GM18907 (cell line): ENCODE data around the gene IL10.
"Not testable (repeated sequence)": the region's sequence is repeated elsewhere in the genome, so short reads cannot be mapped to it uniquely, and the experiment has no call there.

Source experiments
- ATAC-seq: cut with Tn5 transposase; IDR thresholded peaks from one replicate; pipeline ENCODE4 v1.9.1; 2021; ENCODE audit warnings: mild to moderate bottlenecking, moderate library complexity; ENCODE audit not compliant: unreplicated experiment

Gene IL10

DNA sequence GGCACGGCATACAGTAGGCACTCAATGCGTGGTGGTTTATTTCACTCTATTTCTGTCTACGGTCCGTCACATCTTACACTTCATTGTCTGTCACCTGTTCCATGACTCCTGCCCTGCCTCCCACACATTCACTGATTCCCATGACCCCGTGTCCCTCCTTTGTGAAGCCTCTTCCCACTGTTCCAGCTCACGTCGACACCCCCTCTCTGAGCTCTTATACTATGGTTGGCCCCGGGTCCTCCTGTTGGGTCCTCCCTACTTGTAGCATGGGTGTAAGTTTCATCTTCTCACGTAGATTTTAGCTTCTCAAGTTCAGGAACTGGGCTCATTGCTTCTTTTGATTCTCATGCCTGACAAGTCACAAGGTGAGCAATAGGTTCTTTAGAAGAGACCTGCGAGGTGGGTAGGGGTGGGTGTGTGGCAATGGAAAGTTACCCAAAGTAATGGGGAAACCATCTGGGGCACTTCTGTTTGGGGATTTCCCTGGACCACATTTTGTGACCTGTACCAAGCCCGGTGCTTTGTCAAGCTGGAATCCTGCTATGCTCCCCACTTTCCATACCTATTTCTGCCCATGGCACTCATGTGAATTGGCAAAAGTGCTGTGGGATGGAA is 22.1 kb upstream of the IL10 start:
- ATAC-seq, result no peak

DNA sequence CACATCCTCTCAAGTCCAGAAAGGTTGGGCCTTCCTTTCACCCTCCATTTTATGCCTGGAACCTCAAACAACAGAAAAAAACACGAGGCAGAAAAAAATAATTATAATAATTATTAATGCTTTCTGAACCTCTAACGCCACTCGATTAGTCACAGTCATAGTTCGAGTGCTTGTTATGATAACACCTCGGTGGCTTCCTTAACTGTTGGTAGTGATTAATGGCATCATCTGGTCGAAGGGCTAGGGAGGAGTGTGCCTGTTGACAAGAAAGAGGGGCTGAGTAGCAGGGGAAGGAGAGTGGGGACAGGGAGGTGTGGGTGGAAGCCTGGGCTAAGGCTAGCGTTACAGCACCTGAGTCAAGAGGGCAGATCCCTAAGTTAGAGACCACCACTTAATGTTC is 21.3 kb upstream of the IL10 start:
- no peak for ATAC-seq

DNA sequence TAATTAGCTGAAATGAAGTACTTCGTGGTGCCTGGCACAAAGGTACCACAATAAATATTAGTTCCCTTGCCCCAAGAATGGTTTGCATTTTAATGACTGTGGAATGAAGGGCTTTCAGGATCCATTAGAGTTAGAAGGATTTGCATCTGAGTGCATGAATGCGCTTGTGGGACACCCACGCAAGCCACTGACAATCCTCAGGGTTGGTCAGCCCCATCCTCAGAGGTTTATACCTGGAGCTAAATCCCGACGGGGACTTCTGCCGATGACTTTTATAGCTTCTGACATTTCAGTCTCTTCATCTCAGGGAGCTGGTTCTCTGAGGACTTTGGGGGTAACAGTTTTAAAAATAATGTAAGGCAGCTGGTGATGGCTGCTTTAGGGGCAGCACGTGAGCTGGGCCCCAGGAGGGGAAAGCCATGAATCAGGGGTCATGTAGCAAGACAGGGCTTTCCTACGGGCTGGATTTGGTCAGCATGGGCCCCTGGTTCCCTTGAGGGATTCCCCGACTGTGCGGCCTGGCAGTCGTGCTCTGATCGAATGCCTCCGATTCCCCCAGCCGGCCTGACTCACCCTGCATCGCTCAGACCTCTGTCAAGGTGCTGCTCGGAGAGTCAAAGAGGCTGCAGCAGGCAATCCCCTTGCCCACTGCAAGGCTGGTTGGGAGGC is 20.8 kb upstream of the IL10 start:
- peak; percentile 64 for ATAC-seq

DNA sequence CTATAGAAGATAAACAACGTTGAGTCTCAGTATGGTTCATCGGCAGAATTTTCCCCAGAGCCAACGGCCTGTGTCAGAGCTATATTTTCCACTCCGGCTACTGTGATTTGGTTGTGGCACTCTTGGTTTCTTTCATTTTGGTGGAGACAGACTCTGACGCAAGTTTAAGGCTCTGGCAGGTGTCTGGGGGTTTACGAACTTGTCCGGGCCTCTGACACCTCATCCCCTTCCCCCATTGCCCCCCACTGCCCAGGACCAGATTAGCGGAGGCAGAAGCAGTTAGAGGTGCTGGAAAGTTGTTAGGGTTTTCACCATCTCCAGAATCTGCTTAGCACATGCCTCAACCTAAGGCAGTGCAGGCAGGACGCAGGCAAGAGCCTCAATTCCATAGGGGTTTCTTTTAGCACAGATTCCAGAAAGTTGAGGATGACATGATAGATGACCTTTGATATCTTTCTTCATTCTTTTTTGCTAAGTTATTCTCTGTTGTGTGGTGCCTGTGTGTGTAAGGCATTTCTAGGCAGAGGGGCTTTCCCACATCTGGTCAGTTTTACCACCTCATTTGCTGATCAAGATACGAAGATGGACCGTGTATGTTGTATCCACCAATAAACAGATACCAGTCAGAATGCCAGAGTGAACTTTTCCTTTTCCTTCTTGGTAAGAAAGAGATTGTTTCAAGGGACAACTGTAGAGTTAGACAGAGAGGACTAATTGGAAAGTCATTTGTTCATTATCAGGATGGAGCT is 18.4 kb upstream of the IL10 start:
- ATAC-seq, result peak; percentile 37

DNA sequence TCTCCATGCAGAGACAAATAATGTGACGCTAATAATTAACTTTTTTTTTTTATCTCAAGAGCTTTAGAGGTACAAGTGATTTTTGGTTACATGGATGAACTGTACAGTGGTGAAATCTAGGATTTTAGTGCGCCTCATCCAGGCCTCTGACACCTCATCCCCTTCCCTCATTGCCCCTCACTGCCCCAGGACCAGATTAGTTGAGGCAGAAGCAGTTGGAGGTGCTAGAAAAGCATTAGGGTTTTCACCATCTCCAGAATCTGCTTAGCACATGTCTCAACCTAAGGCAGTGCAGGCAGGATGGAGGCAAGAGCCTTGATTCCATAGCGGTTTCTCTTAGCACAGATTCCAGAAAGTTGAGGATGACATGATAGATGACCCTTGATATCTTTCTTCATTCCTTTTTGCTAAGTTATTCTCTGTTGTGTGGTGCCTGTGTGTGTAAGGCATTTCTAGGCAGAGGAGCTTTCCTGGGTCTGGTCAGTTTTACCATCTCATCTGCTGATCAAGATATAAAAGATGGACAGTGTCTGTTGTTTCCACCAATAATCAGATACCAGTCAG is 16.3 kb upstream of the IL10 start:
- ATAC-seq, result no peak

DNA sequence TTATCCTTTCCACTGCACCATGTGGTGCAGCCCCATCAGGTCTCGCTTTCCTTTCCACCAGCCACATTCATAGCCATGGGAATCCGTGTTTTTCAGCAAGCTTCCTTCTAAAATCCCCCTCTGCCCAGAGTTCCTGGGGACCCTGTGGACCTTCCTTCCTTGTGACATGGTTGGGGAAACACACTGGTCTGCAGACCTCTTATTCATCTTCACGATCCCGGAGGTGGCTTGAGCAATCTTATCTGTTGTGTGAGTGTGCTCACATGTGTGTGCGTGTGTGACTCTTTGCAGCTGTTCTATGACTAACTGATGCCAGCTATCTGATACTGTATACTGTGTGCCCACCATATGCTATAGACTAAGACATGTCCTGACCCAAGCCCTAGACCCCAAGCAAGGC is 15.6 kb upstream of the IL10 start:
- no peak for ATAC-seq

DNA sequence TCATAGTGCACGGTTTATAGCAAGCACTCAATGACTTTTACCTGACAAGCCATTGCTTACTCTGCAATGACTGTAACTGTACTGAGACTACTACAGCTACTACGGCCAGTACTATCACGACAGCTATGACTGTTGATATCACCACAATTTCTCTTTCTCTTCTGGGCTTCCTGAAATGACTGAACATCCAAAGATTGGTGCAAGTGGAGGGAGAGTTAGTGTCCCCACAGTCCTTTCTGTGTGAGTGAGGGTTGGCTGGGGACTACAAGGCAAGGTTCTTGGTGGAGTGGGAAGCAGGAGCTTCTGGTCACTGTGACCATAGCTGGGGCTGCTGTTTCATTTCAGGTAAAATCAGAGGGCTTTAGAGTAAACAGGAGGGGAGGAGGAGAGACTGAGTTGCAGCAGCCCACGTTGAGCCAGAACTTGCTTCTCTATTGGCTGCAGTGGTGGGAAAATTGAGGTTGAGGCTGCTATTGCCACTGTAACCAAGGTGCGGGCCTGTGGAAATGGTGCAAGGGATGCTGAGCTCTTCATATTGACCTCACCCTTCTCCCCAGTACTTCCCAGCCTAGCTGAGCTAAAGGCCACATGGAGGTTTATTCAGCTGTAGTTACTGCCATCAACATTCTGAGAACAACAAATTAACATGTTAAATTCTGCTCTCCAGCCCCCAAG is 14.1 kb upstream of the IL10 start:
- no peak for ATAC-seq

DNA sequence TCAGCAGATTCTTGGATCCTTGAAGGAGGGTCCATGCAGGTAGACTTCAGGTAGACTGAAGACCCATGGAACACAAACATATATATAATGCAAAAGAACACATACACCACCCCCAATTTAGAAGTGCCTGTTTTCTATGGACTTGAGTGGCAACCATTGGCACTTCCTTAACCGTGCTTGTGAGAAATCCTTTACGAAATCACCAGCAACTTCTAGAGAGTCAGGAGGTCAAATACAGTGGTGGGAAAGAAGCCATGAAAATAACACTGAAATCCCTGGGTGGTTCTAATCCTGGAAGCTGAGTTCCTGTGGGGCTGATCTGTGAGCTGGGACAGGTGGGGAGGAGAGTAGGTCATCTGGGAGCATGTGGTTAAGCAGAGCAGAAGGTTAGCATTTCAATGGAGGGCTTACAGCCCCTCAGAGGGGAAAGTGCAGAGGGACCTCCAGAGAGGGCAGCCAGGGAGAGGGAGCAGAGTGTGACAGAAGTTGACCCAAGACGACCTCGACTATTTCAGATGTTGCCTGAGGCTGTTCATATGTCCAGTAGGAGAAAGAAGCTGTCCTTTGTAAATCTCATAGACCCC is 13.0 kb upstream of the IL10 start:
- no peak for ATAC-seq

DNA sequence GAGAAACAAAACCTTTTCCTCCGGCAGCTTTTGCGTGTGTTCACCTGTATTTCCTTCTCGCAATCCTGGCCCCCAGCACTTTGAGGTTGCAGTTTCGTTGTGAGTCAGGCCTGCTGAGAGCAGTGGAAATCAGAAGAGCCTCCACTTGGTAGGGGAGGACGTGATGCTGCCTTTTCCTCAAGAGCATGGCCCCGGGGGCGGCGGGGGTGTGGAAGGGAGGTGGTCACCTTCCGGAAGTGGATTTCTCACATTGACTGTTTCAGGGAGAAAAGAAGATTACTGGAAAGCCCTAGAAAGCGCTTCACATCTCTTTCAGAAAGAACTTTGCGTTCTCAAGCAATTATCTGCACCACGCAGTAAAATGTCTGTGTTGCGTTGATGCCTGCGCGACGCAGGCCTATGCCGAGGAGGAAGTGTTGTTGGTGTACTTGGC is 12.2 kb upstream of the IL10 start:
- peak; percentile 63 for ATAC-seq

DNA sequence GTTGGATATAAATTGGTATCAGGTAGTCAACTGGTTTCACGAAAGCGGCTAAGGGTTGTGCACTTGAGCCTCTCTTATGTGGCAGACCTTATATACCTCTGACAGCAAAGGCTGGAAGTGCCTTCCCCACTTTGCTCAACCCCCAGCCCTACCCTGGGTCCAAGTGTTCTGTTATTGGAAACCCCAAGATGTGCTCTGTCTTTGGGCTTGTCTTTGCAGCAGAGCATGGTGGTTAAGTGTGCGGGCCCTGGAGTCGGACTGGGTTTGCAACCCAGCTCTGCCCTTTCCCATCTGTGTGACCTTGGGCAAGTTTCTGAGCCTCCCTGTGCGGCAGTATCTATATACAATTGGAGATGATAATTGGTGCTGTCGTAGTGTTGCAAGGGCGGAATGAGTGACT is 11.2 kb upstream of the IL10 start:
- no peak for ATAC-seq

DNA sequence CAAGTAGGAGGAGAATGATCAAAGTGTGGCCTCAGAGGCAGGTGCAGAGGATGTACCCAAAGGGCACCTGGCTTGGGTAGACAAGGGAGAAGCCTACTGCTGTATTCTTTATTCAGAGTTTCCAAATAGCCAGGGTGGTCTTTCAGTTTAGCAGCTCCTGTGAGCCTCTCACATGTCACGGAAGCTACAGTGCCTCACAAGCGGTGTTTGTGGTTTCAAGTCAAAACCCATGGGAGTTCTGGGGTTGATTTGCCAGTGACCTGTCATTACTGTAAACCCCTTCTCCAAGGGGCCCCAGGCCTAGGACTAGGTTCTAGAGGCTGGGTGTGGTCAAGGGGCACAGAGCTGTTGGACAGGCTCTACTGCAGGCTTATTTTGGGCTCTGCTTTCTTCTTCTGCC is 10.2 kb upstream of the IL10 start:
- ATAC-seq, result peak; percentile 52

DNA sequence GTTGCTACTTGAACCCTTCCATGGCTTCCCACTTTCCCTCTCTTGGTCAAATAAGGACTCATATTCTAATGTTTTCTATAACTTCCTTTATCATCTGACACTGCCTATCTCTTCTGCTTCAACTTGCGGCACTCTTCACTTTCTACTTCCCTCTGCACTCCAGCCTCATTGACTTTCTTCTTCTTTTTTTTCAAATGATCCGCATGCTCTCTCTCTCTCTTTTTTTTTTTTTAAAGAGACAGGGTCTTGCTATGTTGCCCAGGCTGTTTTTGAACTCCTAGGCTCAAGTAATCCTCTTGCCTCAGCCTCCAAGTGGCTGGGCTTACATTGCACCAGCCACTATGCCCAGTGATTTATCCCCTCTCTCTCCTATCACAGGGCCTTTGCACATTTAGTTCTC is 7.3 kb upstream of the IL10 start:
- no peak for ATAC-seq

DNA sequence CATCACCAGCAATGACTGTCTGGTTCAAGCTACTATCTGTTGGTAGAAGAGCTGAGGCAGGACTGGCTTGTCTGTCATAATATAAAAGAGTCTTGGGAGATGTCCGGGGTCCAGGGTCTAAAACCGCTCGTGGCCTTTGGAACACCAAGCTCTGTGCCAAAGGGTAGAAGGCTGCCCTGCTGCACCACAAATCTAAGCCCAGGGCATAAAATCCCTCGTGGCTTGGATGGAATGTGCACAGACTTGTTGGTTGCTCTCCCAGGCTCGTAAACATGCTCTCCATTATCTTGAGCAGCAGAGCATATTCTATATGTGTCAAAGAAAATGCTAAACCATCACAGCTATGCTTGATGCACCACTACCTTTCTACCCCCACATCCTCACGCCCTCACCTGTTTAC is 6.6 kb upstream of the IL10 start:
- ATAC-seq, result not testable (repeated sequence)

DNA sequence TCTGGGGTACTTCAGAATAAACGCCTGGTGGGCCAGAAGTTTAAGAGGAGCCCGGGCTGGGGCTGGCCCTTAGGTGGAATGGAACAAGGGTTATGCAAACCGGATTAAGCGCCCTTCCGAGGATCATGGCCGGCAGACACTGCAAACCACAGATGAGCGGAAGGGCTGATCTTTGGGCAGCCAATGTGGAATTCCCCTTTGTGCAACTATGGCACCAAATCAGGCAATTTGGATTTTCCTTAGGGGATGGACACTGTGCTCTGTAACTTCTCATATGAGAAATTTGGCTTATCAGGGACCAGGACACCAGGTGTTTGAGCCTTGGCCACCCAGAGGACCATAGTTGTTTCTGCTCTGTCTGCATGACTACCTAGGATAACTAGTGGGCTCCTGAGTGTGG is 5.7 kb upstream of the IL10 start:
- no peak for ATAC-seq

DNA sequence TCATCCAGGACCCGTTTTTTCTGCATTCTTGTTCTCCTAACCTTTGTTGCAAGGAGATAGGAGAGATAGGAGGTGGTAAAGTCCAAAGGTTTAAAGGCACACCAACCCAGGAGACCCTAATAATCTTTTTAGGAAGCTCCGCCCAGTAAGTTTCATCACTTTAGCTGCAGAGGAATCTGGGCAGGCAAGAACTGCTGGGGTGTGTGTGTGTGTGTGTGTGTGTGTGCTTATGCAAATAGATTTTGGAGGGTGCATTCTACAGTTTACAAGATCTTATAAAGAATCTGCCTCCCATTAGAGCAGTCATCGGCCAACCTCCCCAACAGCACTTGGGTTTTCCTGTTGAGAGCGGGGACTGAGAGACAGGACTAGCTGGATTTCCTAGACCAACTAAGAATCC is 3.9 kb upstream of the IL10 start:
- no peak for ATAC-seq

DNA sequence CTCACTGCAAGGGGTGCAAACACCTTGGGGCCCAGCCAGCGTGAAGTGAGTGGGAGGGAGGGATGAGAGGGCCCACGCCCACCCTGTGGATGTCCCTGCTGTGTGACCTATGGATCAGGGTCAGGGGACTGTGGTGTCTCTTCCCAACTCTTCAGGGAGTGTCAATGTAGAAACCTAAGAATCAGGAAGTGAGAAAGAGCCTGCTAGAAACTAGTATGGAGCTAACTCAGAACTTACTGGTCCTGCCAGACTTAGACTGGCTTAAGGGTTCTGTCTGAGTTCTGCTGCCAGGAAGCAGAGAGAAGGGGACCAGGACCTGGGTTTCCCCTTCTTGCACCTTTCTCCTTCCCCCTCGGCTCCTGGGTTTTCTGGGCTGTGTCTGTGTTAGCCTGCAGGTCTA is 1.8 kb upstream of the IL10 start:
- no peak for ATAC-seq

DNA sequence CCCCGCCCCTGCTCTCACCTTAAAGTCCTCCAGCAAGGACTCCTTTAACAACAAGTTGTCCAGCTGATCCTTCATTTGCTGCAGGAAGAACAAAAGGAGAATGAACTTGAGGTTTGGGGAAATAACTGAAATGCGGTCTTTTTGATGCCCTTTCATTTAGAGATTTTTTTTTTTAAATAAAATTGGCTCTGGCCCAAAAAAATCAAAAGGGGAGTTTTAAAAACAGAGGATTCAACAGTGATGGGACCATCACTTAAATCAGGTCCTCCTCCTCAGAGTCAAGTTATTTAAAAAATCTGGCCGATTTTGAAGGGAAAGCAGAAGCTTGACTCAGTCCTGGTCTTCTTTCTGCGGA is 979 bp downstream of the IL10 start:
- ATAC-seq, result no peak

DNA sequence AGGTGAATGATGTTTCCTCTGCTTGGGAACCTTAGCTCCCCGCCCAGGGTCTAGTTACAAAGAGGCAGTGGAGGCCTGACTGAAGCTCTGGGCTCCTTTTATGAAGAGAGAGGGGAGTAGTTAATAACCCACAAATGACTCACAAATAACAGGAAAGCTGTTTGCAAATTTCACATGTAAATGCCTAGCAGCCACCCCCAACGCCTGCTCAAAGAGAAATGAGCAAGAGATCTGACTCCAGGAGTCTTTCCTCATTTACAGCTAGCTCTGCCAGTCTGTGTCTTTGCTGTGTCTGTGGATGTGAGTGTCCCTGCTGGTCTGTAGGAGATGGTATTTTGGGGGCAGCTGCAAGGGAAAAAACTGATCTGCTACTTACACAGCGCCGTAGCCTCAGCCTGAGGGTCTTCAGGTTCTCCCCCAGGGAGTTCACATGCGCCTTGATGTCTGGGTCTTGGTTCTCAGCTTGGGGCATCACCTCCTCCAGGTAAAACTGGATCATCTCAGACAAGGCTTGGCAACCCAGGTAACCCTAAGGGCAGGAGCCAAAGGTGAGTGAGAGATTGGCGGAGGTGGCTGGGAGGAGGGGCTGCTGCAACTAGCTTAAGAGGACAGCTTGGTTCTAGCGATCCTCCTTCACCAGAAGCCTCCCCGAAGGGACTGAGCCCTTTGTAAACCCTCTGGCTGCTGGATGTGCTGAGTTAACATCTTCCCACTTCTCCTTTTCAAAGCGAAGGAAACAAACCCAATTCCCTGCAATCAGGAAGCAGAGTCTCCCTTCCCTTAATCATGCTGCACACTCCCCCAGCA is 1.6 kb downstream of the IL10 start, which contains the start of gene IL19:
Gene IL19 (plus strand): TSS at position 243 of the 807 bp plus-strand sequence. CDS start 65,890 bp downstream, outside the sequence.
- no peak for ATAC-seq

DNA sequence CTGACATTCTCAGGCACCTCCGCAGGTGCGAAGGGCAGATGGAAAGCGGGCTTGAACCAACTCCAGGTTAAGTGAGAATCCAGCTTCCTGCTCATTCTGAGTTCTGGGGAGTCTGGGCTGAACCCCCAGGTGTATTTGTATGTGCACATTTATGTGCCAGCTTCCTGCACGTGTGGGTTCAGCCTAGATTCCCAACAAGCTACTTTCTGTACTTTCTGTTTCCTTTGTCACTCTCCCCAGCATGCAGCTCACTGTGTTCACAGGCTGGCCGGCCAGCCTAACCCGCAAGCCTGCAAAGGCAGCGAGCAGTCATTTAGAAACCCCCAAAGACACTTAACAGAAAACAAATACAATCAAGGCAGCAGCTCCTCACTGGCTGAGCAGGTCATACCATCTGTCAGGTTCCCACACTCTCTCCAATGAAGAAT is 3.0 kb downstream of the IL10 start:
- ATAC-seq, result peak; percentile 57
